HG02798 (cell line): ENCODE data around the gene CCL4.

Experiments used
- ATAC-seq: cut with Tn5 transposase; IDR thresholded peaks from one replicate; pipeline ENCODE4 v1.9.1; 2021; ENCODE audit warnings: mild to moderate bottlenecking; ENCODE audit not compliant: unreplicated experiment, poor library complexity

CCL4 gene

DNA sequence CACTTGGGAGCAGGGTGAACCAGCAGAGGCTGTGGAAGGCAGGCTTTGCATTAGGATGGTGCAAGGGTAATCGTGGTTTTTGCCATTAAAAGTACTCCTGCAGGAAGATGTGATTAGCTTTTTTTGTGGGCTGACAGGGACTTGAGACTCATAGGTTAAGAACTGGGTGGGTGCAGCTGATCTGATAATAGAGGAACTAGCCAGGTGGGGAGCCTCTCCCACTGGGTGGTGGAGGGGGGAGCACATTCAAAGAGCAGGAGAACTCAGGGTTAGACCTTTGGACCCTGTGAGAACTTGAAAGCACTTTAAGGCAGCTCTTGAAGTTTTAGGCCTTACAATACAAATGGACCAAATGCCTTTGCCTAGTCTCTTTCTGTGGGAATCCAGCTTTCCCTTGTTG, 32.4 kb downstream of the CCL4 start:
- ATAC-seq = no peak

DNA sequence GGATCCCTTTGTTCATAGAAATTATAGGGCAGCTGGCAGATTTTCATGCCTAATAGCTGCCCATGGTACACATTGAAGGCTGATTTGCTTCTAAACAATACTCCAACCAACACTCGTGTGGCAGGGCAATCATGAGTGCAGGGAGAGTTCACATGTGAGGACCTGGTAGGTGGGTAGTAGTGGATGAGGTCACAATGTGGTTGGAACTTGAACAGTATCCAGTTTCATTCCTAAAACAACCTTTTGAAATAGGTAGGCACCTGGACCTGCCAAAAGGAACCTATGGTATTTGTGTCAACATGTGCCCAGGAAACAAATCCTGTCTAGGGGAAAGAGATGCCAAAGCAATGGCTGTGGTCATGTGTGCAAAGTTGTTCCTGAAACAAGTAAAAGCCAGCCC, 32.8 kb downstream of the CCL4 start:
- no peak for ATAC-seq

DNA sequence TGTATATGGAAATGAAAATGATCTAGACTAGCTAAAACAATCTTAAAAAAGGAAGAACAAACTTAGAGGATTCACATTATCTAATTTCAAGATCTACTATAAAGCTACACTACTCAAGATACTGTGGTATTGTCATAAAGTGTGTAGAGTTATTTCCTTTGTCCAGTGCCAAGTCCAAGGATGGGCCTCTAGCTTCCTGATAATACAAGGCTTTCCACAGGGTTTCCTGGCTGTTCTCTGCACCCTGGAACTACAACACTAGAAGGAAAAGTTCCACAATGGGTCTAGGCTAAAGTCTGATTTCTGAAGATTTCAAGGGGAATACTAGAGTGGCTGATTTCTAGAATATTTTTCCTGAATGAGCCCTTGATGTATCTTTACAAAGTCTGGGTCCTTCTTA, 38.6 kb downstream of the CCL4 start:
- ATAC-seq = no peak

DNA sequence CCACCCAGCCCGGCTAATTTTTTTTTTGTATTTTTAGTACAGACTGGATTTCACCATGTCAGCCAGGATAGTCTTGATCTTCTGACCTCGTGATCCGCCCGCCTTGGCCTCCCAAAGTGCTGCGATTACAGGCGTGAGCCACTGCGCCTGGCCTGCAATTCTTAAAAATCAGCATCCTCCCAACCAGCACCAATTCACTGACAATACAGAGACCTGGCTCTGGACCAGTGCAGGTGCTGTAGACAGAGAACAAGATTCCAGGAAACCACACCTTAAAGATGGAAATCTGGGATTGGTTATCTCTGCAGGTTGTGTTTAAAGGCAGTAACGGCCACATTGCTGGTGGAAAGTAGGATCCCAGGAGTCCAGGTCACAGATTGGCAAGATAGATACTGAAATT, 39.2 kb downstream of the CCL4 start:
- ATAC-seq = no peak

DNA sequence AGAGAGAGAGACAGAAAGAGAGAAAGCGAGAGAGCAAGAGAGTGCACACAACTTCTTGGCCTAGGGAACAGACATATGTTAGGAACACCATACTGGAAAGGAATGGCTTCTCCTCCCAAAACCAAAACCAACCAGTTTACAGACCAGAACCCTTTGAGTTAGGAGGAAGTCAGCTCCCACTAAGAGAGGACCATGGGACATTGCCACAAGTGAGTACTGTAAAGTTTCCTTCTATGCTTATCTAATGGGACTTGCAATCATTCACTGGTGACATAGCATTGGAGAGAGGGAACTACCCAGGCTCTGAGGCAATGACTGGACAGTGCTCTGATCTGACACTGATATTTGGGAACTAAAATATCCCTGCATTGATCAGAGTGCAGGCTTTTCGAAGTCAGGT, 40.4 kb downstream of the CCL4 start:
- no peak for ATAC-seq

DNA sequence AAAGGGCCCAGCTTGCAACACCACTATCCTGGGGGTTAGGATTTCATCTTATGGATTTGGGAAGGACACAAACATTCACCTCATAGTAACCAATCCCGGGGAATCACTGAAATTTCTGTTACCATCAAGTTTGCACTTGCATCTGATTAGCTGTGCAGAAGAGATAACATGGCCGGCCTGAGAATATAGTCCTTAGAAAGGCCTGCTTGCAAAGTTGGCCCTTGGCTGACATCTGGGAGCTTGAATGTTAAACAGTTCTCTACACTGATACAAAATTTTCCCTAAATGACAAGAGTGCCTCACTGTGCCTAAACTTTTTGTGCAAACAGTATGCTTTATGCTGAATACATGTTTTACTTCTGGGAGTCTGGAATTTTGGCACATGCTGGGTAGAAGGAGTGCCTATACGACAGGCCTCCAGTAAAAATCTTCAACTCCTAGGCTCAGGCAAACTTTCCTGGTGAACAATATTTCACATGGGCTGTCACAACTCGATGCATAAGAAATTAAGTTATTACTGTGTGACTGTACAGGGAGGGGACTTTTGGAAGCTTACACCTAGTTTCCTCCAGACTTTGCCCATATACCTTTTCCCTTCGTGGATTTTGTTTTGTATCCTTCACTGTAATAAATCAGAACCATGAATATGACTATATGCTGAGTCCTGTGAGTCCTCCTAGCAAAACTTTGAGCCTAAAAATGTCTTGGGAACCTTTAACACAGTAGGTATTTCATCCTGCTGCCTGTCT, 41.5 kb downstream of the CCL4 start:
- no peak for ATAC-seq

DNA sequence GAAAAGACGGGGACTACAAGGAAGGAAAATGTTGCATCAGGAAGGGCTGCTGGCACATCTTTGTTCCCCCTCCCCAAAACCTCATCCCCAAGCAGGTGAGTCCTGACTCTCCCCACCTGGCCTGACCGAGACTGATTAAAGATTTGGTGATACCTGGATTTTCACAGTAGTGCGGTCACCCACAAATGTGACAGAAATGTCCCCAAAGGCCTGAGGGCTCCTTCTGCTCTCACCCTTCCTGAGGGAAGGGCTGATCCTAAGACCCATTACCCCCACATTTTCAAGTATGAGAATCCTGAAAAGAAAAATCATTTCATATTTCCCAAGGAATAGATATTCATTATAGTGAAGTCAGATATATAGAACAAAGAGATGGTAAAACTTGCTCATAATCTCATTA, 44.0 kb downstream of the CCL4 start:
- ATAC-seq = no peak

DNA sequence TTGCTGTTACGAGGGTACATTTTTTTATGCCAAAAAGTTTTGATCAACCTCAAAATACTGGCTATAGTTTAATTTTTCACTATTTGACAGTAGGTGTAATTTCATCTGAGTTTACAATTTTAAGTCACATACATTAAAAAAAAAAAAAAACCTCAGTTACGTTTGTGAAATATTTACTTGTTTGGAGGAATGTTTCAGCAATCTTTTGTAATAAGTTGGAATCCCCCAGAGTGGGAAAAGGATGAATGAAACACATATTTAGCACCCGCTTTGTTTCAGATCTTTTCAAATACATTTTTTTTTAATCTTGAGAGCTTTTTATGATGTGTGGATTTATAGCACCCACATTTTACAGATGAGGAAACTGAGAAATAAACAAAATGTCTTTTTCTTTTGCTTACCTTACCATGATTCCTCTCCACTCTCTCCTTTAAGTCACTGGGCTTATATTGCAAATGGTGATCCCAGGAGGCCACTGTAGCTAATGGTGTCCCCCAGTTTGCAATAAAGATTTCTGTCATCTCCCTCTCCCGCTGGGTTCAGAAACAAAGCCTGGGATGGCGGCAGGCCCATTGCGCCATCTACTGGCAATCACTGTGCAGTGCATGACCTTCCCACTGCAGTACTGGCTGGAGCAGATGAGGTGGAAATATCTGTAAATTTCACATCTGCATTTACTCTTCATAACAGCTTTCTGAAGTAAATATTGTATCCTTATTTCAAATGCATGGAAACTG, 45.1 kb downstream of the CCL4 start:
- ATAC-seq = peak; percentile 72

DNA sequence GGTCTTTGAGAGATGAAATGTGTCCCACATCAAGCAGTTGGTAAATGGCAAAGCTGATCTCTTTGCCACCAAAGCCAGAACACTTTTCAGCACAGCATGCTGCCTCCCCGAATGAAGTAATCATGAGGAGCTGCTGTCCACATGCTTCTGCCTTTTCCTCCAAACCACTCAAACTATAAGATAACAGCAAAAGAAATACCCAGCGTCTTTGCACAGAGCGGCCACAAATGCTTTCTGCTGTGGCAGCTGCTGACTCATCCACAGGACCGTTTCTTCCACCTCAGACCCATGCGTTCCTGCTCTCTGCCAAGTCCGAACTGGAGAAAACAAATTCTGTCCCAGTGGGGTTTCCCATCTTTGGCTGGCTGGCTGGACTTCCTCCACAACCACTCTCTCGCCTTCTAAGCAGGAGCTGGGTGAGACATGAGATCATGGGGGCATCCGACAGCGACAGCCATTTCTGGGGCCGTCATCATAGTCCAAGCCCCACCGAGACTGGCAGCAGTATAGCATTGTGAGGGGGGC, 45.7 kb downstream of the CCL4 start:
- peak; percentile 12 for ATAC-seq

DNA sequence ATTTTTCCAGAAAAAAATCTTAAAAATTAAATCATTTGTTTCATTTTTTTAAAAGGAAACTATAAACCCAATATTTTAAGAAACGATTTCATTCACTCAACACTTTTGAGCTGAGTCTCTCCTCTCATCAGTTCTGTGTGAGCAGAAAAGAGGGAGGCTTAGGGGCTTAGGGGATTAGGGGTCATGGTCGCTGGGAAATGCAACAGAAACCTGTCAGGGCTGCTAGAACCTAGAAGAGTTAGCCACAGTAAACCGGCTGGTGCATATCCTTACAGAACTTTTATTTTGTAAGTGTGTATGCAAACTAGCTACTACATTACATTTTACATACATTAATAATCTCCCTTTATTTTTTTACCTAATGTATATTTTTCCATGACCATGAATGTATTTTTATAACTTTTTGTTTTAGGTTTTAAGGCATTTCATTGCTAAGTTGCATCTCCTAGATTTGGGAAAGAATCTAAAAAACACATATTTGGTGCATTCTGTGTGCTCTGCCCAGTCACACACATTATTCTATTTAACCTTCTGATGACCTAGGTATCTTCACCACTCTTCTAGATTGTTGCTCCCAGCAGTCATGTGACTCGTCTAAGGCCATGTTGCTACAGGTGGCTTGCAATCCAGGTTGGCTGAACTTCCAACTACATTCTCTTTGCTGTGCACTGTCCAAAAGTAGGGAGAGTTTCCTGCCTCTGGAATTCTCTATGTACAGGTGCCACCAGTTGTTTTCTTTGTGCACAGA, 48.4 kb downstream of the CCL4 start:
- ATAC-seq = no peak

DNA sequence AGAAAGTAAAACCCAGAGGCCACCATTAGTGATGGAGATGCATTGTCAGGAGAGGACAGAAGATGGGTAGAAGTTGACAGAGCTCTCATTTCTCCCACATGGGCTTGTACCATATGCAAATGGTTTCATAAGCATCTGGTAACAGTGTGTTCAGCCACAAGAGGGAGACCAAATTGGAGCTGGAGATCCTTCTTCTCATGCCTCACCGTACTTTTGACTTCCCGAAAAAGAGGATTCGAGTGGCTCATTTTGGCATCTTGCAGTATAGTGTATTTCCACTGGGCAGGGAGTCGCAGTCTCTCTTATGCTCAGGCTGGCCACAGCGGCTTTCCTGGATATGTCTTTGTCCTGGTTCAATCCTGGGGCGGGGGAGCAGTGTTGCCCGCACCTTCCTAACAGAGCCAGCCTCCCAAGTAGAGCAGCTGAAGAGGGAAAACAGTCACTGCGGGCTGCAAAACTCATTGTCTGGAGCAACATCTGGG, 49.1 kb downstream of the CCL4 start:
- no peak for ATAC-seq

DNA sequence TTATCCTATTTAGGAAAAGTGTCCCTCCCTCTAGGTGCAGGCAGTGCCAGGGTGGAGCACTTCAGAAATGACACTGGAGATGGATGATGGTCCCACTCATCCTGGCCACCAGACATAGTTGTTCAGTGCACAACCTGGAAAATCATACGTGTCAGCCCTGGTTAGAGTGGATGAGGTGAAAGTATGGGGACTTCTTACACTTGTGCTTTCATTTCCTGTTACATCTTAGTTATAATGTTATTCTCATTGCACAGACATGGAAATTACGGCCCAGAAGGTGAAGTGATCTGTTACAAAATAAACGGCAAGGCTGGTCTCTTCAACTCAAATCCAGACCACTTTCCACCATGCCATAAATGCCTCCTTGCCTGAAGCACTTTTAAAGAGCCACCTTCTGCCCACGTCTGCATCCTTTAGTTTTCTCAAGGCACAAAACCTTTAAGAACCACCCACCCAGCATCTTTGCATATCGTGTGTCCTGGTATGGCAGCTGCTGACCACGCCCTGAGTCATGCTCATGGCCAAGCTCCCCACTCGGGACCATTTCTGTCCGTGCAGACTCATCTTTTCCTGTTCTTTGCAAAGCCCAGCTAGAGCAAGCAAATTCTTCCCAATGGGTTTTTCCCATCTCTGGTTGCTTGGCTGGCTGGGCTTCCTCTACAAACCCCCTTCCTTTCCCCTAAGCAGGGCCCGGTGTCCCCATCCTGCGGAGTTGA, 50.4 kb downstream of the CCL4 start:
- ATAC-seq = no peak
